Heart right ventricle (tissue), 16 donors: ENCODE data around the gene CYP1A1. TPM values are rescaled to one million over a fixed set of nuclear protein-coding genes. Genes with fewer than 3 reads are reported as not detected.

Source experiments
- ATAC-seq, 8 donors: fragments of 200-7000 bp; cut with Tn5 transposase; one replicate each; pipeline ENCODE4 v1.9.1; 2020; ENCODE audit warnings: mild to moderate bottlenecking in 8 of 8, moderate library complexity in 8 of 8, moderate number of reproducible peaks in 1 of 8
- DNase-seq, 2 donors: peaks; one replicate each; pipeline ENCODE4 v3.0.0-alpha.2; 2020
- H3K27ac ChIP-seq, 10 donors: fragments of 200-600 bp; sonication (generic) in 2 of 10; one replicate each; pipeline versions ENCODE4 v1.5.0 to v1.8.0; 2020 to 2022; ENCODE audit warnings: mild to moderate bottlenecking in 3 of 10
- H3K27me3 ChIP-seq, 7 donors: fragments of 200-600 bp; one replicate each; pipeline ENCODE4 v1.8.0; 2021 to 2022; ENCODE audit warnings: mild to moderate bottlenecking in 2 of 7
- H3K36me3 ChIP-seq, 9 donors: fragments of 200-600 bp; sonication (generic) in 1 of 9; one replicate each; pipeline versions ENCODE4 v1.5.0 to v1.8.0; 2020 to 2022; ENCODE audit warnings: mild to moderate bottlenecking in 2 of 9
- H3K4me1 ChIP-seq, 9 donors: fragments of 200-600 bp; sonication (generic) in 1 of 9; one replicate each; pipeline versions ENCODE4 v1.5.0 to v1.8.0; 2020 to 2022; ENCODE audit warnings: mild to moderate bottlenecking in 4 of 9
- H3K4me3 ChIP-seq, 10 donors: fragments of 200-600 bp; sonication (generic) in 2 of 10; one replicate each; pipeline versions ENCODE4 v1.5.0 to v1.8.0; 2020 to 2022; ENCODE audit warnings: mild to moderate bottlenecking in 7 of 10, moderate library complexity in 2 of 10
- H3K9me3 ChIP-seq, 11 donors: fragments of 200-600 bp in 10 of 11; sonication (generic) in 2 of 11; one replicate each; pipeline versions ENCODE4 v1.5.0 to v1.8.0; 2013 to 2022; ENCODE audit warnings: mild to moderate bottlenecking in 2 of 11, control low read depth in 1 of 11, moderate library complexity in 1 of 11
- CTCF ChIP-seq, 9 donors: fragments of 200-600 bp; sonication (generic) in 2 of 9; IDR thresholded peaks; one replicate each; pipeline versions ENCODE4 v1.5.0 to v1.8.0; 2021 to 2022; ENCODE audit warnings: antibody characterized with exemption in 9 of 9, mild to moderate bottlenecking in 5 of 9, moderate library complexity in 1 of 9
- WGBS, 2 donors: extraction: QIAGEN DNeasy Blood & Tissue Kit; methylation state at CpG; one replicate each; pipeline ENCODE4 v1.1.7; 2013; ENCODE audit warnings: inconsistent platforms in 1 of 2; 5-methylcytosine and 5-hydroxymethylcytosine counted together
- intact Hi-C, 10 donors: fragments of 100-400 bp; cut with DNase I; formaldehyde crosslinking; loops; one replicate each; pipeline versions ENCODE4 v1.11.1 to v1.14.2; 2022
- polyA plus RNA-seq, 2 donors: library from polyadenylated mRNA; stranded (reverse); fragments of 200-250 nt; gene quantifications; one replicate each; pipeline ENCODE4 v1.2.3, GENCODE V29; 2013
- total RNA-seq, 10 donors: library from RNA; stranded (reverse); fragmentation: NEBNext Ultra II Directional in 3 of 10; extraction: Animal tissue kit (Norgen Biotek cat#: 25700) in 3 of 10; gene quantifications; one replicate each; pipeline versions ENCODE4 v1.2.1 to v1.2.4, GENCODE V29; 2021 to 2023
- donor health status: Arrhythmogenic right ventricular cardiomyopathy.
- donor health status: ischemic (EF 13 %, LVEDD 7.1; RV severe dilation, severe dysfunction).
- donor health status: healthy with polysubstance abuse.
- donor health status: DM: no; HTN: yes; CAD: no.
- donor health status: DM: no; HTN: no; CAD: no.
- donor health status: ischemic (EF 25% LVEDD 6.9; RV normal size, moderate dysfunction).
- donor health status: ischemic (EF 25% LVEDD 5.7; RV mildly dilated, moderate dysfunction).
- donor health status: healthy.
- donor health status: DM: yes; HTN: yes; CAD: no.
- donor health status: Ischemic cardiomyopathy.
- donor health status: ischemic (EF 35%, LVEDD 5.7; RV mildly dilated, moderate dysfunction).
- donor health status: nonischemic (EF 11% LVEDD 7.7; RV severe dilation, severe dysfunction).
- donor health status: DM: yes; HTN: yes; CAD: no.
- donor health status: PGD.
- donor health status: ischemic (EF 29% LVEDD 5.4; RV normal size, mild dysfunction).
- donor health status: nonischemic (EF 23%, LVEDD 6.1; RV moderate dilation, normal function).

Gene CYP1A1
- total and polyA plus RNA-seq, 12 donors, result 0.13 to 0.88 (median 0.42) TPM; not detected in 4

DNA sequence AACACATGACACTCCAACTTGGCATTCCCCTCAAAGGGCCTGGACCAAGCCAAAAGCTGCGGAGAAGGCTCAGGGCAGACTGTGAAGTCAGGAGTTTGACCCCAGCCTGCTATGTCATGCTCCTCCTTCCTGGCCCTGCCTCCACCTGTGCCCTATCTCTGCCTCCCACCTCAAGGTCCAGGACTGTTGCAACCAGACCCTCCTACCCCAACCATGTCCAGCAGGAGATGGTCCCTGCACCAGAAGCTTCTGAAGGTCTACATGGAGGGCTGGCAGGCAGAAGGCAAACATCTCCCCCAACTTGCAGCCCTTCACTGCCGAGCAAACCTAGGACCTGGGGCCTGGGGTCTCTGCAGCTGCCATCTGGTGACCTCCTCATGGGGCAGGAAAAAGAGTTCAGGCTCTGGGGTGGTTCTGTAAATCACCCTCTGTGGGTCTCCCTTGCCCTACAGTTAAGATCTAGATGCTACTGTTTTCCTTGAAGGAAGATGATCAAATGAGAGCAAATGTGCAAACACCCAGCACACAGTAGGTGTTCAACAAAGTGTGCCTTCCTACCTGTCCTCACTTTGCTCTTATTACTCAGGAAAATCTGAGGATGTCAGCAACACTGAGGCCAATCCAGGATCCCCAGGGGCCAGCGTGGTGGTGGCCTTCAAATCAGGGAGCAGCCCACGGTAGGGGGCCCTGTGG, 45.0 kb upstream of the CYP1A1 start:
- peak in 2 of 8 donors; percentile 4 to 6 for ATAC-seq
- 51 to 54% methylated on average over 4 of the region's 4 CpGs for WGBS, 2 donors
- H3K4me1 ChIP-seq, result peaks cover 0 to 33% (median 8%) of the 10 kb centered on the region in 9 donors
- H3K9me3 ChIP-seq, result no peaks in the 10 kb centered on the region
- DNase-seq, result no peak
- H3K27me3 ChIP-seq, result peaks cover 0 to 4% (median 0%) of the 10 kb centered on the region in 7 donors
- H3K36me3 ChIP-seq, result no peaks in the 10 kb centered on the region
- no peak for TF ChIP-seq CTCF (IDR thresholded peaks at IDR 0.05)
- H3K27ac ChIP-seq, result peak overlapping the region in 1 of 10 donors; percentile 10
- intact Hi-C loops, result loop anchor here in 9 of 10 donors (2.0 to 10.0 kb wide), 10 partner anchors 30 to 396 kb away; partner anchors contain the start of genes FAM219B (in 1 of the 9) and ULK3 (in 1 of the 9)
- no peak overlapping the region for H3K4me3 ChIP-seq

DNA sequence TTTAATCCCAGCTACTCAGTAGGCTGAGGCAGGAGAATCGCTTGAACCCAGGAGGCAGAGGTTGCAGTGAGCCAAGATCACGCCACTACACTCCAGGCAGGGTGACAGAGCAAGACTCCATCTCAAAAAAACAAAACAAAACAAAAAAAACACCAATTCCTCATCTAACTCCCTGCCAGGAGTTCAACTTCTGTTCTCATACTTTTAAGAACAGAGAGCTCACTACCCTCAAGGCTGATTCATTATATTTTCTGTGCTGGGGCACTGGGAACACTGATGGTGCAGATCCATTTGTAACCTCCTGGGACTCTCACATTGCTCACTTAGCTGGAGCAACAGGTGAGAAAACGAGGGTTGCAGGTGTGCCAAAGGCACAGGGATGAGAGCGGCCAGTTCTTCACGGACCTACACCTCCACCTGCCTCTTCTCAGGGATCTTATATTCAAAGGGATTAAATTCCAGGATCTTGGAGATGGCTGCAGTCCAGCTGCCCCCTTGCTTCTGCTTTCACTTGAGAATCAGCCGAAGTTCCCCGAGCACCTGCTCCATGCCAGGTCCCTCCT, 44.2 kb upstream of the CYP1A1 start:
- intact Hi-C loops, result loop anchor here (1.0 to 10.0 kb wide), 18 partner anchors 31 to 397 kb away; partner anchors contain the start of genes EDC3 (in 1 of the 10), FAM219B (in 1 of the 10) and ULK3 (in 1 of the 10)
- Histone ChIP-seq H3K27ac (no peak overlapping the region), H3K27me3 (peaks cover 0 to 4% (median 0%) of the 10 kb centered on the region in 7 donors), H3K4me1 (peaks cover 0 to 25% (median 8%) of the 10 kb centered on the region in 9 donors), H3K36me3 (no peaks in the 10 kb centered on the region), H3K4me3 (no peak overlapping the region), H3K9me3 (no peaks in the 10 kb centered on the region)
- ATAC-seq (no peak), DNase-seq (no peak)
- no peak for TF ChIP-seq CTCF (IDR thresholded peaks at IDR 0.05)
- 66 to 68% methylated on average over 7 of the region's 7 CpGs for WGBS, 2 donors

GRCh38 chr15:74768771-74769342, 43.5 kb upstream of the CYP1A1 start:
- Histone ChIP-seq H3K36me3 (no peaks in the 10 kb centered on the region), H3K4me1 (peaks cover 0 to 18% (median 8%) of the 10 kb centered on the region in 9 donors), H3K27me3 (peaks cover 0 to 4% (median 0%) of the 10 kb centered on the region in 7 donors), H3K27ac (no peak overlapping the region), H3K4me3 (no peak overlapping the region), H3K9me3 (no peaks in the 10 kb centered on the region)
- intact Hi-C loops, result loop anchor here (1.0 to 10.0 kb wide), 9 partner anchors 33 to 397 kb away; partner anchors contain the start of gene EDC3 (in 1 of the 10)
- 3 to 4% methylated on average over 9 of the region's 9 CpGs for WGBS, 2 donors
- peak; percentile 73 to 88 (median 84) for TF ChIP-seq CTCF (IDR thresholded peaks at IDR 0.05)
- ATAC-seq, result peak; percentile 29 to 73 (median 60)
- DNase-seq, result peak; percentile 58 to 62

- H3K4me3 ChIP-seq, result no peak overlapping the region
- WGBS, 2 donors, result 31 to 33% methylated on average over 15 of the region's 15 CpGs
- ATAC-seq (no peak), DNase-seq (no peak)
- peaks cover 0 to 4% (median 0%) of the 10 kb centered on the region in 7 donors for H3K27me3 ChIP-seq
- no peak overlapping the region for H3K27ac ChIP-seq
- no peaks in the 10 kb centered on the region for H3K36me3 ChIP-seq
- intact Hi-C loops, result loop anchor here (1.0 to 10.0 kb wide), 9 partner anchors 34 to 396 kb away; partner anchors contain the start of gene EDC3 (in 1 of the 10)
- H3K4me1 ChIP-seq, result peaks cover 0 to 19% (median 8%) of the 10 kb centered on the region in 9 donors
- no peaks in the 10 kb centered on the region for H3K9me3 ChIP-seq
- TF ChIP-seq CTCF (IDR thresholded peaks at IDR 0.05), result no peak
These were observed 42.9 kb upstream of the CYP1A1 start for GRCh38 chr15:74768099-74768770.
